ENCODE results near the gene NFIL3.
A peak's percentile ranks its signal among the peaks of the same experiment; 100 is the strongest.

The NFIL3 gene

GRCh38 chr9:91421971-91422757 lies 1.5 kb downstream of the NFIL3 start:
- peak; percentile 56 for DNase-seq

- peak; percentile 32 for DNase-seq
Observed at GRCh38 chr9:91421128-91421765, 2.4 kb downstream of the NFIL3 start.

DNA sequence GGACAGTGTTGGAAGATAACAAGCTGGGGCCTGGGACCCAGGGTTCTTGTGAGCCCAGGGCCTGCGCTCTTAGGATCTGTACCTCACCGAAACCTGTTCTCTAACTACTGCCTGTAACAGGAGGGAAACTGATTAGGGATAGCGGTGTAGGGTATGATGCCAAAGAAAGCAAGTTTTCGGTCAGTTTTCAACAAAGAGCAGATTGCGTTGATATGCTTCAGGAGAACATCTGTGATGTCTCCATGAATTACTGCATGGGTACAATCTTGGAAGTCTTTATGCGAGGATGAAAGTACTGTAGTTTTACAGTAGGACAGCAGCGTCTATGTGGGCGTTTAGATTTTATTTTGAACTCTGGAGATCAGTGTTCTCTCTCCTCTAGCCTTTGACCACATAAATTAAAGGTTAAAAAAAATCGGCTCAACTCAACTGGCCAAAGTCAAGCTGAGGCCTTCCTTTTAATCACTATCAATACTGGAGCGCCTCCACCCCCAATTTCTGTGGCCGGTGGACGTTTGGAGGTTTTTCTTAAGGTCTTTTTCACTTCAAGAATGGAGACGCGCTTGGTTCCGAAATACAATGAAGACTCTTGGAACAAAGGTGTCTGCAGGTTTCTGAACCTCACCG lies 3.0 kb downstream of the NFIL3 start:
- DNase-seq, result peak; percentile 23

- DNase-seq, result peak; percentile 94
Observed at GRCh38 chr9:91419222-91420191, 4.1 kb downstream of the NFIL3 start.

DNA sequence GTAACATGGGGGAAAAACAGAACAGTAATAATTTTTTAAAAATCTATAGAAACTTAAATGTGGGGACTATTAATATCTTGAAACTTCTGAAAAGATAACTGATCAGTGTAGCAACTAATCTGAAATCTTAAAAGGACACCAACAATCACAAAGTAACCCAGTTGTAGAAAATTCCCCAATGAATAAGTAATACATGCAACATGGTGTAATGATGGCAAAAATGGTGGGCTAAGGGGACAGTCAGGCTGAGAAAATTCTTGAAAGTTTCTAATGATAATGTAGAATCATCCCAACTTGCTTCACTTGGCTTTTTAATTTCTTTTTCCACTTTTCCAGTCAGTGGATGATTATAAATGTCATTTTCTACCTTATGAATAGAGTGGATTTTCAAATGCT lies 5.4 kb downstream of the NFIL3 start:
- no peak for DNase-seq

DNA sequence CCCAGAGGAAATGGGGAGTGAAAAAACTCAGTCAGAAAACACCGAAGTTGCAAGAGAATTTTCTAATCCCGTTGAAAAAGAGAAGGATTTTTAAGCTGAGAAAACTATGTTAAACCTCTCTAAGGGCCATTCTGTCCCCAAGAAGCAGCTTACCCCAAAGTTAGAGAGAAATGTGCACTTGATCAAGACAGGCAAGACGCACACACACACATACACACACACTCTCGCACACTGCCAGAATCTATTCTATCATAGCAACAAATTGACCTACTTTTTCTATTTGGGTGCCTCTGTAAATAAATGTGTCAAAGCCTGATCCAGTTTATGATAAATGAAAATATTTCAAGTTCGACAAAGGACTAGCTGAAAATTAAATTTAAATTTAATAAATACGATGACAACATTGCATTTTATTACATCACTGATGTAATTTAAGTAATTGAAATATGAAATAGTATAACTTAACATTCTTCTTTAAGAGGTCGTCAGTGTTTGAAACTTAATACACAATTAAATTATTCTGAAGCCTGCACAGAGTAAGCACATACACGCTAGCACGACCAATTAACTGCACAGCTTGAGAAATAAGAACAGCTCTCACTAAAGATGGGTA lies 5.9 kb downstream of the NFIL3 start:
- no peak for DNase-seq

- DNase-seq, result peak; percentile 66
Observed at GRCh38 chr9:91416096-91416712, 7.4 kb downstream of the NFIL3 start.

GRCh38 chr9:91415290-91415689 lies 8.3 kb downstream of the NFIL3 start:
- DNase-seq, result no peak

DNA sequence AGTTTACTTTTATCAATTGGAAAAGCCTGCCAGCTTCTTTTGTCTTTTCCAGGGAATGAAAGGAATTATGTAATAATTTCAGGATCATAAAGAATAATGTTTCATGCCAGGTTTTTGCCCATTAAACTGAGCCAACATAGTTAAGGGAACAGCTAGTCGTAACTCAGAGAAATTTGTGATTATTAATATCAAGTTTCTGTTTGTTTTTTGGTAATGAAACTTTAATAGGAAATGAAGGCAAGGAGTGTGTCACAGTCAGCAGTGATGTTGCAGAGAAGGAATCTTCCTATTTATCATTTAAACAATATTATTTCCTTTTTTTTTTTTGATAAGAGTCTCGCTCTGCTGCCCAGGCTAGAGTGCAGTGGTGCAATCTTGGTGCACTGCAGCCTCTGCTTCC lies 10.7 kb downstream of the NFIL3 start:
- DNase-seq, result no peak

GRCh38 chr9:91411096-91411771 lies 12.4 kb downstream of the NFIL3 start:
- peak; percentile 29 for DNase-seq

DNA sequence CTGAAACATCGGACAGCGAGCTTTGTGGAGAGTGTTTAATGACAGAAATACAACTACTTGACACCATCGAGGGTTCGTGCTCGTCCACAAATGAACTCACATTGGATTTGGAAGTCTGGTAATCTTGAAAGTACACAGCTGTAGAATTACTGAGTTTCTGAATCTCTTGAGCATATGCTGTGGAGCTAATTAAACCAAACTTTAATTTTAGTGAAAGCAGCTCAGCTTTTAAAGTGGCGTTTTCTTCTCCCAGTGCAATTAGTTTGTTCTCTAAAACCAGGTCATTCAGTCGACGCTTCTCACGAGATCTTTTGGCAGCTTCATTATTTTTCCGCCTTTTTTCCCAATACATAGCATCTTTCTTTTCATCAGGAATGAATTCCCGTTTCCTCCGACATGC lies 13.5 kb downstream of the NFIL3 start:
- no peak for DNase-seq

GRCh38 chr9:91408475-91408874 lies 15.2 kb downstream of the NFIL3 start:
- DNase-seq, result no peak

GRCh38 chr9:91407580-91408318 lies 15.9 kb downstream of the NFIL3 start:
- no peak for DNase-seq

DNA sequence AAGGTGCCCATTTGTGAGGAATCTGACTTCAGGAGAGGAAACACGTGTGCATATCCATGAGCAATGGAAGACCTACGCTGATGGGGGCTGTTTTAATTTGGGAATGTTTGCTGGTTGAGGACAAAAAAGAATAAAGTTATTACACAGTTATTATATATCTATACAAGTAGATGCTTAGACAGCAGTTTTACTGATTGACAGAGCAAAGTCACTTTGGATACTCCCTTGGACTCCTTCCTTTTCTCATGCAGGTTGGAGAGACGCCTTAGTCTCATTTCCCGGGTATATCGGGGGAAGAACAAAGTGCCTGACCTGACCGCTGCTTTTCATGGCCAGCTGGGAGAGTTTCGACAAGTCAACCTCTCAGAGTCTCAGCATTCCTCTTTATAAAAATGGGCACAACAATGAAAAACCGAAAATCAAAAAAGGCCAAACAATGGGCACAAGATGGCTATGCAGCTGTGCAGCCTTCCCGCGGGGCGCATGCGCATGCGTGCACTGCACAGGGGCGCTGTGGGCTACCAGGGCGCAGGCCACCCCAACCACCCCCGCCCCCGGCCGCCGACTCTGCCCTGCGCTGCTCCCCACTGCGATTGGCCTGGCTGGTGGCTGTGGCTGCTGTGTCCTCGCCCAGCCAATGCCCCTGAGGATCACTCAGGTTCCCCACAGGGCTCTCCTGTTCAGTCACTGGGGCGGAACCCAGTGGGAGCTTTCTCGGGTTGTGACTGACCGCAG lies 18.1 kb downstream of the NFIL3 start:
- DNase-seq, result no peak

GRCh38 chr9:91403665-91404543 lies 19.7 kb downstream of the NFIL3 start:
- DNase-seq, result no peak

DNA sequence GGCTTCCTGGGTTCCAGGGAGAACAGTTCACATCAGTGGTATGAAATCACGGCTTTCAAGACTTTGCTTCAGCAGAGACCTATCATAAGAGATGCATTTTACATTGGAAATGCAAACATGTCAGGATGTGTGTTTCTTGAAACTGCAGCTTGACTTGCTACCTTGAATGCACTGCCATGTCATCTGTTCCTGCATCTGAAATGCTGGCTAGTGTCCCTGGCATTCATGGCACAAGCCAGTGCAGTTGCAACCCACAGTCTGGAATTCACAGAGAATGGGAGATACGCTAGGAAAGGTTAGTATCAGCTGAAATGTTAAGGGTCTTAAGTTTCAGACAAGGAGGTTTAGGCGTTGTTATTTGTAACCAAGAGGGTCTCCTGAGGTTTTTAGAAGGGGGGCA lies 24.7 kb downstream of the NFIL3 start:
- no peak for DNase-seq

DNA sequence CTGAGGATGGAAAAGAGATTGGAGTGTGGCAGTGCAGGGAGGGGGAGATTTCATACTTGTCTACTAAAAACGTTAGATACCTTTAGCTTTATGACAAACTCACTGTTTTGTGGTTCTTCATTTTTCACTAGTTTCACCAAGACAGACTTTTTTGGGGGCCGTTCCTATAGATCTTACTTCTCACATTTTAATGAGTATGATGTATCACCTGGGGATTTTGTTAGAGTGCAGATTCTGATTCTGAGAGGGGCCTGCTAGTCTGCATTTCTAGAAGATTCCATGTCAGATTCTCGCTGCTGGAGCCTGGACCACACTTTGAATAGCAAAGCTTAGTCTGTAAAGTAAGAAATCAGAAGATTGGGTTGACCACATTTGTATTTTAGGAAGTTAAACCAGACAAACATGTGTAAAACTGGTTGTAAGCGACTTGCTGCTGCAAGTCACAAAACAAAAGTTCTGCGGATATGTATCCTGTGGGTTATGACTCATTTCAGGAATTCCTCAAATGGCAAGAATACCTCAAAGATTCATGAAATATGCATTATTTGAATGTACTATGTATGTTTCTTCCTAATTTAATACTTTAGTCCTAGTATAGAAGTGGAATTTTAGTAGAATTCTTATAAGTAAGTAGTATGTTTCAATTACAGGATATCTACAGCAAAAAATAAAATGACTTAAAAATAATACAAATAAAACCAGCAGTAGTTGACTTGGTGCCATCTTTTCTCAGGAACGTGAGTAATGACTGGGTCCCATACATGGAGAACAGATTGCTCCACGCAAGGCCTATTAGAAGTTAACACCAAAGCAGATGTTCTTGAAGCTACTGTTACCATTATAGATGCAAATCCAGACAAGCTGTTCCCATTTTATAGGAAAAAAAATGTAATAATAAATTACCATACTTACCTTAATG lies 27.8 kb downstream of the NFIL3 start:
- peak; percentile 94 for DNase-seq

DNA sequence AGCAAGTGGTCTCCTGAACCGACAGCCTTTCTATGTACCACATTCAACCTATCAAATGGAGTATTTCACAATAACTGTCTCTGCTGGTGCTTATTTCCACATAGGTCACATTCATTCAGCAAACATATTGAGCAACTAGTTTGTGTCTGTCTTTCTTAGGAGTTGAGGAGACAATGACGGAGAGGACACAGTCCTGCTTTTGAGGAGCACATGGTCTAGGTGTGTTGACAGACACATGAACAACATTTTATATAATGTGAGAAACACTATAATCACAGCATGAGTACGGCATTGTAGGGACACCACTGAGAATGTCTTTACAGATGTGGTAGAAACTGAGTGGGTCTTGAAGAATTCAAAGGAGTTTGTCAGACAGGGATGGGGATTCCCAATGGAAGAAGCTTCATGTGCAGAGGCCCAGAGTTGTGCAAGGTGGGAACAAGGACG lies 28.5 kb downstream of the NFIL3 start:
- DNase-seq, result peak; percentile 38

Measured in fibroblast of skin of right quadriceps (primary cell).